GM21526 (cell line): ENCODE measurements around the gene TLK2.
"Not testable (repeated sequence)": the region's sequence is repeated elsewhere in the genome, so short reads cannot be mapped to it uniquely, and the experiment has no call there.

Experiments
- ATAC-seq: cut with Tn5 transposase; IDR thresholded peaks from one replicate; pipeline ENCODE4 v1.9.1; 2021; ENCODE audit warnings: moderate library complexity; ENCODE audit not compliant: unreplicated experiment, low FRiP score

Gene TLK2

GRCh38 chr17:62478424-62478879 lies at the start of gene TLK2:
TLK2 (plus strand) TSS chr17:62478825; CDS start chr17:62481126, 2,301 bp downstream.
- ATAC-seq = peak; percentile 55

DNA sequence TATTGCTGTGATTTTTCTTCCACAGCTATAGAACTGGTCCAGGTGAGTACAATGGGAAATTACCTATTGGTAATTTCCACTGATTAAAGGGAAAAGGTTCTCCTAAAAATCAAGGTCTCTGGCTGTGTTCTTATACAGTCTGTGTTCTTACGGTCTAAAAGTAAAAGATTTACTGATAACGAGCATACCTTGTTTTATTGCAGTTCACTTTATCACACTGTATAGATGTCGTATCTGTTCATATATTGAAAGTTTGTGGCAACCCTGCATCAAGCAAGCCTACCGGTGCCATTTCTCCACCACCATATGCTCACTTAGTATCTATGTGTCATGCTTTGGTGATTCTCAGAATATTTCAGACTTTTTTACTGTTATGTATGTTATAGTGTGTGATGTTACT lies 43.4 kb upstream of the TLK2 start:
- ATAC-seq = not testable (repeated sequence)

DNA sequence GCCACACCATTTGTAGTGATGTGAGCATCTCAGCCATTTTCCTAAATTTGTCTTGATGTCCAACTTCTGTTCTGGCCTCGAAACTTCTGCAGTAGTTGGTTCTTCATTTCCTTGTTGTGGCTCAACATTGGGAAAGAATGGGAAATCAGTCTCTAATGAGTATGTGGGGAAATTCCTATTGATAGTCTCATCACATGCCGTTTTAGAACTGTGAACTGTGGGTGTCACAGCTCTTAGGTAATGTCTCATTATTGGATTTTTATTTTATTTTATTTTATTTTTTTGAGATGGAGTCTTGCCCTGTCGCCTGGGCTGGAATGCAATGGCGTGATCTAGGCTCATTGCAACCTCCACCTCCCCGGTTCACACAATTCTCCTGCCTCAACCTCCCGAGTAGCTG lies 37.4 kb upstream of the TLK2 start:
- not testable (repeated sequence) for ATAC-seq

DNA sequence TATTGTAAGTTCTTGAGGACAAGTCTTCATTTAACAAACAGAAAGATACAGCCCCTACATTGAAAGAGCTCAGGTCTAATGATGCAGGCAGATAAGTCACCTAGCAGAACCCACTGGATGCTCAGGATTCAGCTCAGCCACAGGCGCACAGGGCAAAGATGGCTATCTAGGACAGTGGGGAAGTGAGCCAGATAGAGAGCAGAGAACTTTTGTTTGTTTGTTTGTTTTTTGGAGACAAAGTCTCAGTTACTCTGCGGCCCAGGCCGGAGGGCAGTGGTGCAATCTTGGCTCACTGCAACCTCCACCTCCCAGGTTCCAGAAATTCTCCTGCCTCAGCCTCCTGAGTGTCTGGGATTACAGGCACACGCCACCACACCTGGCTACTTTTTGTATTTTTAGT lies 34.6 kb upstream of the TLK2 start:
- ATAC-seq = no peak

GRCh38 chr17:62445791-62446190 lies 32.8 kb upstream of the TLK2 start:
- ATAC-seq = not testable (repeated sequence)

DNA sequence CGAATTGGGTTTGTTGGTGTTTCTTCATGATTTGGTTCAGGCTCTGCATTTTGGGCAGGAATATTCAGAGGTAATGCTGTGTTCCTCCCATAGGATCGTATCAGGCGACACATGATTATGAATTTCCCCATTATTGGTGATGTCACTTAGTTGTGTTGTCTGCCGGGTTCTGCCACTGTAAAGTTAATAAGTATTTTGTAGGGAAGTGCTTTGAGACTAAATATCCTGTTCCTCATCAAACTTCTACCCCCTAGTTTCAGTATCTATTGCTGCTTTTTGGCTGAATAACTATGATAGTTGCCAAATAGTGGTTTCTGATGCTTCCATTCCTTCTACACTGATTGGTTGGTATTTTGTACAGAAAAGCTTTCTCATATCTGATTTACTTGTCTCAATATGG lies 26.4 kb upstream of the TLK2 start:
- ATAC-seq = not testable (repeated sequence)

DNA sequence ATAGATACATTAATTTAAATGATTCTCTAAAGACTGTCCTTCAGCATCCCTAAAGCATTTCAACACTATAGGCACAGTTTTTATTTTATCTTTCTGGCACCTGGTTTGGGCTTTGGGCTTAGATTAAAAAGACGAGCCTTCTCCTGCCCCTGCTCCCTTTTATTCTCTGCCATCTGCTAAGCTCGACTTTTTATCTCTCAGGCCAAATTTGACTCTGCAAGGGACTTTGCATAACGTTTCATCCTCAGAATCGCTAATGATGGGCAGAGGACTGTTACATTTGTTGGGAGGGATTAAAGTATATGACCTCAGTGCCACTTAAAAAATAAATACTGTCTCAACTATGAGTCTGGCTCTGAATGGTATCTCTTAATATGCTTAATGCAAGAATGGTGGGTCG lies 25.6 kb upstream of the TLK2 start:
- ATAC-seq = not testable (repeated sequence)

GRCh38 chr17:62453656-62454055 lies 25.0 kb upstream of the TLK2 start:
- ATAC-seq = peak; percentile 17

GRCh38 chr17:62454111-62454510 lies 24.5 kb upstream of the TLK2 start:
- ATAC-seq = peak; percentile 56

DNA sequence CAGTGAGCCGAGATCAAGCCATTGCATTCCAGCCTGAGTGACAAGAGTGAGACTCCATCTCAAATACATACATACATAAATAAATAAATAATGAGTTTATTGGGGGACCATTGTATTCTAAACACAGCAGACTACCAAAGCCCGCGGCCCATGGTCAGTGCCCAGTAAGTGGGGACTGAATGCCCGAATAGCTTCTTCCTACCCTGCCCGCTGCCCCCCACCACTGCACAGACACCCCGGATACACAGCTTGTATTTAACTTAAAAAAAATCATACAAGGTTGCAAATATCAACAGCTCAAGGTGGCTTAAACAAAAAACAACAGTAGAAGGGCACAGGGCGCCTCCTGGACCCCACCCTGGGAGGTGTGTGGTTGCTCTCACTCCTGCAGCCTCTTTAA lies 22.6 kb upstream of the TLK2 start:
- no peak for ATAC-seq

GRCh38 chr17:62458483-62458882 lies 20.1 kb upstream of the TLK2 start:
- ATAC-seq = not testable (repeated sequence)

GRCh38 chr17:62464422-62464821 lies 14.2 kb upstream of the TLK2 start:
- not testable (repeated sequence) for ATAC-seq

DNA sequence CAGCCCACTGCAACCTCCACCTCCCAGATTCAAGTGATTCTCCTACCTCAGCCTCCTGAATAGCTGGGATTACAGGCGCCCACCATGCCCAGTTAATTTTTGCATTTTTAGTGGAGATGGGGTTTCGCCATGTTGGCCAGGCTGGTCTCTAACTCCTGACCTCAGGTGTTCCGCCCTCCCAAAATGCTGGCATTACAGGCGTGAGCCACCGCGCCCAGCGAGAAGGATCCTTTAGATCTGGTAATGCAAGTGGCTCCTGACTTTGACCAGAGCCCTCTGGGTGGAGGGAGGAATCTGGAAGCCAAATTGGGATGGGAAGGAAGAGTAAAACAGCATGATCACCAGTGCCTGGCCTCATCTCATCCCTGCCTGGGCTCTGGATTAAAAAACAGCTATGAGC lies 13.4 kb upstream of the TLK2 start:
- not testable (repeated sequence) for ATAC-seq

DNA sequence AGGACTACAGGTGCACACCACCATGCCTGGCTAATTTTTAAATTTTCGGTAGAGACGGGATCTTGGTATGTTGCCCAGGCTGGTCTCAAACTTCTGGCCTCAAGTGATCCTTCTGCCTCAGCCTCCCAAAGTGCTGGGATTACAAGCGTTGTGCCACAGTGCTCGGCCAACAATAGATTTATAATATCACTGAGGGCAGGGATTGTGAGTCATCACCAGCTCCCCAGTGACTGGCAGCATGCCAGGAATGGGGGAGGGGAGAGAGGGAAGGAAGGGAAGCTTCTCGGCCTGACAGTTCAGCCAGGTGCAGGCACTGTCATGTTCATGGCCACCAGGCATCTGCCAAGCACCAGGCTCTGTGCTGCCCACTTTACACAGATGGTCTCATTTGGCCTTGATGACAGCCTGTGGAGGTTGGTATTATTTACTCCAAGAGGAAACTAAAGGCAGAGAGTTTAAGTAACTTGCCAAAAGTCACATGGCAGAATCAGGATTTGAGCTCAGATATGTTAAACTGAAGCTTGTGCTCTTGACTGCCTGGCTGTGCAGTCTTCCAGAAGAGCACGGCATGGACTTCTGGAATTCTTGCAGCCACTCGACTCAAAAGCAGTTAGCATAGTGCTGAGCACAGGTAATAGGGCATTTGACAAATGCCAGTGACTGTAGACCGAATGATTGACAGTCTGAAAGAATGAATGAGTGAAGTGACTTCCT lies 7.8 kb upstream of the TLK2 start:
- ATAC-seq = not testable (repeated sequence)

DNA sequence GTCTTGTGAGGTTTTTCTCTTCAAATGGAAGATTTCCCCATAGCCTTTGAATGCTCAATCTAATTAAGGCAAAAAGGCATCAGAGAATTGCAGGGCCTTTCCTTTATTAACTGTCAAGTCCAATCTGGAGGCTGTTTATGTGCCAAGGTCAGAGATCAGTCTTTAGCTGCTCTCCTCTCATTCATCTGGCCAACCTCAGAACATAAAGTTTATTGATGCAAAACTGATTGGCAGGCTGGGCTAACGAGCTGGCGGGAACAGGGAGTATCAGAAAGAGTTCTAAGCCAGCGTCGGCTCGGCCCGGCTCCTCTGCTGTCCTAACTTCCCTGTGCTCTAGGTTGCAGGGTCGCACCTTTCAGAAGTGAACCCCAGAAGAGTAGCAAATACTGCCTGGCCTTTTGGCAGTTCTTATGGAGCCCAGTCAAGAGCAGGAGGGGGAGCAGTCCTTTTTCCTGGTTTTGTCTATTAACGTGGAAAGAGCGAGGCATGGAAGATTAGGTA lies 7.2 kb upstream of the TLK2 start:
- ATAC-seq = not testable (repeated sequence)

GRCh38 chr17:62473030-62473982 lies 5.3 kb upstream of the TLK2 start:
- ATAC-seq = not testable (repeated sequence)

GRCh38 chr17:62477111-62477510 lies 1.5 kb upstream of the TLK2 start:
- not testable (repeated sequence) for ATAC-seq

DNA sequence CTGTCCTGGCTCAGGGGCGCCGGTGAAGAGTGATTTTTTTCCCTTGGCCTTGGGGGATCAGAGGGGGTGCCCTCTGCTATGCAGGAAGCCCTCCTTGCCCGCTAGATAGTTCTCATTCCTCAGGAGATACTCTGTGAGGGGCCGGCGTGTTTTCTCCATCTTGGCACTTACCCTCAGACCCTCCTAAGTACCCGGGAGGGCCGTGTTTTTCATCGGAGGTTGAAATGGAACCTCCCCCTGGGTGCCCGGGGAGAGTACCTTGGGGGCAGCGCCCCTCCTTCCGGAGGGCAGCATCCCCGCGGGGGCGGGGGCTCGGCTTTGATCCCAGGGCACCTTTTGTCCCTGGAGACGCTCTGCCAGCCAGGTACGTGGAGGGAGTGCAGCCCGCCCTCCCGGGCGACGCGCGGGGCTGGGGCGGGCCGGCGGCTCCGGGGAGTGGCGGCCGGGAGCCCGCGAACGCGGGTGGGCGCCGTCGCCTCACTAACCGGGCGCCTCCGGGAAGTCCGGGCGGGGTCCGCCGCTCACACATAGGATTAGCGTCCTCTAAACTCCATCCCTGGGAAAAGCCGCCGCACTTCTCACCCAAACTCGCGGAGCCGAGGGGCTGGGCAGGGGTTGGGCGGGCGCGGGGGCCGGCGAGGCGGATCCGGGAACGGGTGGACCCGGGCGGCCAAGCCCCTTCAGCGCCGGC lies 762 bp upstream of the TLK2 start:
- peak; percentile 19 for ATAC-seq

- ATAC-seq = peak; percentile 42
These were observed 434 bp downstream of the TLK2 start for GRCh38 chr17:62478880-62479638.
